ENCODE data around the gene FOXQ1.

Gene FOXQ1

DNA sequence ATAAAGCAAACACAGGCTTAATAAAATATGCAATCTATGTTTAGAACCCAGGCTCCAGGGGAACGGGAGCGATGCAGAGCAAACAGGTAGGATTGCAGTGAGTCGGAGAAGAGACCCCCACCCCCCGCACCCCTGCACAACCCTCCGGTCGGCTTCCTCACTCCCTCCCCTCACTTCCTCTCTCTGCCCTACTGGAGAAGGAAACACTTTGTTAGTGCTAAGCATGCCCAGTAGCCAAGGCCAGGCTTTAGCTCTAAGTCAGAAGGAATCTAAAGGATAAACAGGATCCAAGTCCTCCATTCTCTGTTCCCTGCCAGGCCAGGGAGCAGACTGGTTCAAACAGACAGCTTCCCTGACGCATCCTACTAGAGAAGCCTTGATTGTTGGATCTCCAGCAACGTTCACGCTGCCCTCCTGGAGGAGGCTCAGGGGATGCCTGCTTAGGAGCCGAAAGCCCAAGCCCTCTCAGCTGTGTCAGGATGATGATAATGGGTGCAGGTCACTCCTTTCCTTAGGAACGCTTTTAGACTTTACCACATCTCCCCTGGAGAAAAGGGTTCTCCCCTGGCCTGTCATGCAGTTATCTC, 14.7 kb downstream of the FOXQ1 start:
- TF ChIP-seq, protein P1, sequence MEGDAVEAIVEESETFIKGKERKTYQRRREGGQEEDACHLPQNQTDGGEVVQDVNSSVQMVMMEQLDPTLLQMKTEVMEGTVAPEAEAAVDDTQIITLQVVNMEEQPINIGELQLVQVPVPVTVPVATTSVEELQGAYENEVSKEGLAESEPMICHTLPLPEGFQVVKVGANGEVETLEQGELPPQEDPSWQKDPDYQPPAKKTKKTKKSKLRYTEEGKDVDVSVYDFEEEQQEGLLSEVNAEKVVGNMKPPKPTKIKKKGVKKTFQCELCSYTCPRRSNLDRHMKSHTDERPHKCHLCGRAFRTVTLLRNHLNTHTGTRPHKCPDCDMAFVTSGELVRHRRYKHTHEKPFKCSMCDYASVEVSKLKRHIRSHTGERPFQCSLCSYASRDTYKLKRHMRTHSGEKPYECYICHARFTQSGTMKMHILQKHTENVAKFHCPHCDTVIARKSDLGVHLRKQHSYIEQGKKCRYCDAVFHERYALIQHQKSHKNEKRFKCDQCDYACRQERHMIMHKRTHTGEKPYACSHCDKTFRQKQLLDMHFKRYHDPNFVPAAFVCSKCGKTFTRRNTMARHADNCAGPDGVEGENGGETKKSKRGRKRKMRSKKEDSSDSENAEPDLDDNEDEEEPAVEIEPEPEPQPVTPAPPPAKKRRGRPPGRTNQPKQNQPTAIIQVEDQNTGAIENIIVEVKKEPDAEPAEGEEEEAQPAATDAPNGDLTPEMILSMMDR (IDR thresholded peaks at IDR 0.05): no peak

DNA sequence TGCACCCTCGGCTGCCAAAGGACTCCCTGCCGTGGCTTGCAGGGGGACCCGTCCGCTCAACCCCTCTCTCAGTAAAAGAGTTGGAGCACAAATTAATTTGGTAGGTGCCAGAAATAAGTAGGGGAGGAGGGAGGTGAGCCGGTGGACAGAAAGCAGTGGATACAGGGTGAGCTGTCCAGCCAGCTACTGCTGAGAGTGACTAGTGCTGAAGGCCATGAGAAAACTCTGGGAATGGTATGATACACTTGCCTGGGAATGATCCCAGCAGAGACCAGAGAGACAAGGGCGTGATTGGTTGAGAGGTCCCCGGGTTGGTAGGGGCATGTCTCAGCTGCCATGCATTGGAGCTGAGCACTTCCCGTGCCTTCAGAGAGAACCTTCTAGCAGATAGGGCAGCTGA, 15.7 kb downstream of the FOXQ1 start:
- TF ChIP-seq, protein P1 (IDR thresholded peaks at IDR 0.05): no peak

DNA sequence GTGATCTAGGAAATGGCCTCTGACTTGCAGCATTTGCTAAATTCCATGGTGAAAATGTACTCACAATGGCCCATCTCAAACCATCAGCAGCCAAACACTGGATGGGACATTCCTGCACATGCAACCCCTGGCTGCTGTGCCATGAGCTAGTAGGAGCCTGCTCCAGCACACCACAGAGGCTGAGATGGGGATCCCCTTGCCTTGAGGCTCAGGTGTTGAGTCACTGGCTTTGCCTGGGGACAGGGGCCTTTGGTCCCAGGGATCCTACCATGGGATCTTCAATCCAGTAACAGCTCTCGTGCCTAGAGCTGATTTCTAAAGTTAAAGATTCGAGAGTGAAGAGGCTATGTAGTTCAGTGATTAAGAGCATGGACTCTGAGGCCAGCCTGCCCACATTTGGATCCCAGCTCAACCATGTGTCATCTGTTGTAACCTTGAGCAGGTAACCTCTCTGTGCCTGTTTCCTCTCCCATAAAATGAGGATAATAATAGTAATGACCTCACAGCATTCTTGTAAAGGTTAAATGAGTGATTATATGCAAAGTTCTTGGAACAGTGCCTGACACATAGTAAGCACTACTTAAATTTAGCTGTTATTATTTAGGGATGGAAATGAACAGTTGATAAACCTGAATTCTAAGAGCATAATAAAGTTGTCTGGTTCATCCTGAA, 16.4 kb downstream of the FOXQ1 start:
- TF ChIP-seq, protein P1 (IDR thresholded peaks at IDR 0.05): no peak

DNA sequence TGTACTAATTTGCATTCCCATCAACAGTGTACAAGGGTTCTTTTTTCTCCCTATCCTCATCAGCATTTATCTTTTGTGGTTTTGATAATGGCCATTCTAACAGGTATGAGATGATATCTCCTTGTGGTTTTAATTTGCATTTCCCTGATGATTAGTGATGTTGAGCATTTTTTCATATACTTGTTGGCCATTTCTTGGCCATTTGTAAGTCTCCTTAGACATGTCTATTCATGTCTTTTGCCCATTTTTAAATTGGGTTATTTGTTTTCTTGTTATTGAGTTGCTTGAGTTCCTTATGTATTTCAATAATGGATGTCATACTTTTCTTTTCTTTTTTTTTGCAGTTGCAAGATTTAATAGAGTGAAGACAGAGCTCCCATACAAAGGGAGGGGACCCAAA, 17.8 kb downstream of the FOXQ1 start:
- TF ChIP-seq, protein P1 (IDR thresholded peaks at IDR 0.05): no peak

DNA sequence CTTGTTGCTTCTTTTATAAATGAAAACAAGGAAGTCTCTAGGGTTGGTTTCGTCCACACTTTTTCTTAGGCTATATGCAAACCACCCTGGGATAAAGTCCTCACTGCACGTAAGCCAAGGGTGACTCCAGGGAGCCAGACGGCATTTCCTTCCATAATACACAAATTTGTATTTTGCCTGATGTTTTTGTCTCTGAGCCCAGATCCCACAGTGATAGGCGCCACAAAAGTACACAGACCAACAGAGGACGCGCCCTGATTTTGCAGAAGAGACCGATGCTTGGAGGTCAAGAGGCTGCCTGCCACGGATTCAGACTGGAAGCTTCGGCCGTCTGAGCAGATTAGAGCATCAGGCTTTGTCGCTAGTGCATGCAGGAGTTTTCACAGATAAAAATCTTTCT, 22.8 kb downstream of the FOXQ1 start:
- TF ChIP-seq, protein P1 (IDR thresholded peaks at IDR 0.05): no peak

DNA sequence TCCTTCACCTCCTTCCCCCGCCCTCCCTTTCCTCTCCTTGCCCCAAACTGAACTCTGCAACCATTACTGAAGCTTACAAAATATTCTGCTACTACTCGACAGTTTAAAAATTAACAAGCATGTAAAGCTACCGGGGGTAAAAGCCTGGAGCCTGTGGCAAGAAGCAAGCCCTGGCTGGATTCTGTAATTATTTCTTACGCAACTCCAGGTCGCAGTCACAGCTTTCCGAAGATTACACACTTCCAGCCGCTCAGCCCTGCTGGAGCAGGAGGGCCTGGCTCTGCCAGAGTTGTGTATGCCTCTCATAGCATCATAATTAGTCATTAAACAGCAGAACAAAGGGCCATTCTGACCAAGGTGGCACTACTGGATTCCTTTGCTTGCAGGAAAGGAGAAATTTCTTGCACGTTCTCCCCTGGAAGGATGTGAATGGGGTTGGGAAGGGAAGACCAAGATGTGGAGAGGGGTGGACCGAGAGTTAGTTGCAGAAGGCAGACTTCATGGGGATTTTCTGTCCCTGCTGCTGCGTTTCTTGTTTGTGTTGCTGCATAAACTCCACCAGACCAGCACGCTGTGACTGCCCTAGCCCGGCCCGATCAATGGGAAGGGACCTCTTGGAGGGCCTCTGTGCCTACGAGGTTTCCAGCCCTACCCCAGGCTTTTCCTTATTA, 23.6 kb downstream of the FOXQ1 start:
- TF ChIP-seq, protein P1 (IDR thresholded peaks at IDR 0.05): no peak

DNA sequence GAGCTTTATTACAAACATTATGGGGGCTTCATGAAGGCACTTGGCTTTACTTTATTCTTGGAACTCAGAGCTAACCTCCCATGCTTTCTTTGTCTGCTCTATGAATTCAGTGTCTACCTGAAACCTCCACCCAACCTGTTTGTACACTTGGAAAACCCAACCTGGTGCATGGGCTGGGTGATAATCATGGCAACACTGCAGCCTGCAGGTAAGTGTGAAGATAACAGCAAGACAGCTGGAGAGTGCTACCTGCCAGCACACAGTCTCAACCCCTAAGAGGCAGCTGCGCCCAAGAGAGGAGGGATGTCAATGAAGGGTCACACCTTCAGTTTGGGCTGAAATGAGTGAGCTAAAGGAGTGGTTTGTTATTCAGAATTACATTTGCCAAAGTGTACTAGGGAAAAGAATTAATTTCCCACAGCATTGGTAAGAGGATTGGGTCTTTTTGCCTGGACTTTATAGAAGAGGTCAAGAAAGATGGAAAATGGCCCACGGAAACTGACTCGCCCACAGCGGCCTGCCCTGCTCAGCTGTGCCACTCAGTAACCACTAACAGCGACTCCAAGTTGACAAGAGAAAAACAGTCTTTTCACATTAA, 24.4 kb downstream of the FOXQ1 start:
- TF ChIP-seq, protein P1 (IDR thresholded peaks at IDR 0.05): peak; percentile 76
